HepG2 (cell line): ENCODE data around the gene SLC51B. TPM values are rescaled to one million over a fixed set of nuclear protein-coding genes. Genes with fewer than 3 reads are reported as not detected.
A peak's percentile ranks its signal among the peaks of the same experiment; 100 is the strongest.

ENCODE experiments used
- DNMT3B ChIP-seq: conservative IDR thresholded peaks from 2 replicates; pipeline ENCODE4 v1.6.1; 2016; ENCODE audit warnings: missing biosample characterization, control low read depth
- GATAD1 ChIP-seq: IDR thresholded peaks from 2 replicates; pipeline ENCODE4 v1.6.1; 2016; ENCODE audit warnings: missing genetic modification reagents, missing compliant biosample characterization
- HDAC1 ChIP-seq: sonication (generic); formaldehyde crosslinking; IDR thresholded peaks from 2 replicates; pipeline ENCODE4 v1.5.1; 2020; ENCODE audit warnings: mild to moderate bottlenecking, missing genetic modification reagents
- HOXA7 ChIP-seq: sonication (generic); formaldehyde crosslinking; IDR thresholded peaks from 2 replicates; pipeline ENCODE4 v1.8.1; 2022; ENCODE audit warnings: mild to moderate bottlenecking, missing genetic modification reagents, moderate library complexity
- SNAPC2 ChIP-seq: sonication (generic); formaldehyde crosslinking; IDR thresholded peaks from 2 replicates; pipeline ENCODE4 v1.8.1; 2022; ENCODE audit warnings: mild to moderate bottlenecking, missing genetic modification reagents
- STAT5B ChIP-seq: sonication (generic); formaldehyde crosslinking; IDR thresholded peaks from 2 replicates; pipeline ENCODE4 v1.4.0; 2020; ENCODE audit warnings: missing genetic modification reagents
- TBX3 ChIP-seq: fragments of 450-650 bp; IDR thresholded peaks from 2 replicates; pipeline ENCODE4 v1.6.1; 2017; ENCODE audit warnings: antibody characterized with exemption, mild to moderate bottlenecking, inconsistent platforms, borderline replicate concordance
- THYN1 ChIP-seq: sonication (generic); formaldehyde crosslinking; IDR thresholded peaks from 2 replicates; pipeline ENCODE4 v1.8.1; 2023; ENCODE audit warnings: low read depth, mild to moderate bottlenecking, moderate library complexity, missing genetic modification reagents, borderline replicate concordance
- YEATS2 ChIP-seq: sonication (generic); formaldehyde crosslinking; IDR thresholded peaks from 2 replicates; pipeline ENCODE4 v1.4.0; 2020; ENCODE audit warnings: missing genetic modification reagents, borderline replicate concordance
- ZMYM2 ChIP-seq: sonication (generic); formaldehyde crosslinking; IDR thresholded peaks from 2 replicates; pipeline ENCODE4 v1.8.0; 2022; ENCODE audit warnings: mild to moderate bottlenecking, missing genetic modification reagents
- ZNF10 ChIP-seq: sonication (generic); formaldehyde crosslinking; IDR thresholded peaks from 2 replicates; pipeline ENCODE4 v1.4.0; 2020; ENCODE audit warnings: mild to moderate bottlenecking, low read depth, missing genetic modification reagents, borderline replicate concordance
- ZNF121 ChIP-seq: sonication (generic); formaldehyde crosslinking; IDR thresholded peaks from 2 replicates; pipeline ENCODE4 v1.5.0; 2020; ENCODE audit warnings: mild to moderate bottlenecking, missing genetic modification reagents
- ZNF143 ChIP-seq: sonication (generic); formaldehyde crosslinking; IDR thresholded peaks from 2 replicates; pipeline ENCODE4 v1.4.0; 2020; ENCODE audit warnings: missing genetic modification reagents
- ZNF670 ChIP-seq: sonication (generic); formaldehyde crosslinking; IDR thresholded peaks from 2 replicates; pipeline ENCODE4 v1.8.0; 2022; ENCODE audit warnings: mild to moderate bottlenecking, missing genetic modification reagents, borderline replicate concordance
- ZNF674 ChIP-seq: sonication (generic); formaldehyde crosslinking; IDR thresholded peaks from 2 replicates; pipeline ENCODE4 v1.5.0; 2020; ENCODE audit warnings: low read depth, mild to moderate bottlenecking, missing genetic modification reagents
- ZNF703 ChIP-seq: sonication (generic); formaldehyde crosslinking; IDR thresholded peaks from 2 replicates; pipeline ENCODE4 v1.5.1; 2020; ENCODE audit warnings: missing genetic modification reagents, mild to moderate bottlenecking, moderate library complexity, borderline replicate concordance
- ZNF746 ChIP-seq: sonication (generic); formaldehyde crosslinking; IDR thresholded peaks from 2 replicates; pipeline ENCODE4 v1.8.0; 2022; ENCODE audit warnings: mild to moderate bottlenecking, missing genetic modification reagents
- ZSCAN22 ChIP-seq: sonication (generic); formaldehyde crosslinking; IDR thresholded peaks from 2 replicates; pipeline ENCODE4 v1.4.0; 2020; ENCODE audit warnings: mild to moderate bottlenecking, missing genetic modification reagents
- ZSCAN25 ChIP-seq: sonication (generic); formaldehyde crosslinking; IDR thresholded peaks from 2 replicates; pipeline ENCODE4 v1.8.0; 2022; ENCODE audit warnings: mild to moderate bottlenecking, missing genetic modification reagents
- polyA plus RNA-seq, 8 experiments: library from polyadenylated mRNA; depleted of rRNA in 3 of 8; stranded (reverse) in 7 of 8; unstranded in 1 of 8; fragments of >200 nt; fragmentation: Illumina TruSeq in 4 of 8; extraction: Trizol in 4 of 8; gene quantifications; 2 replicates each; pipeline versions ENCODE4 v1.2.1 to v1.2.3, GENCODE V29; 2011 to 2016; ENCODE audit warnings: low read depth in 4 of 8, missing spikeins in 1 of 8, mixed read lengths in 1 of 8; ENCODE audit not compliant: insufficient read depth in 1 of 8
- total RNA-seq, 5 experiments: library from RNA; depleted of rRNA; stranded (reverse); fragments of >200 nt; fragmentation: Illumina TruSeq; extraction: Trizol; gene quantifications; 2 replicates each; pipeline ENCODE4 v1.2.3, GENCODE V29; 2016; ENCODE audit warnings: low read depth in 1 of 5
- TF ChIP-seq, protein P1 (sequence below): IDR thresholded peaks from 2 replicates; pipeline ENCODE4 v1.6.1; 2016; ENCODE audit warnings: missing biosample characterization, missing genetic modification reagents, low read depth
- TF ChIP-seq, protein P2 (sequence below): IDR thresholded peaks from 2 replicates; pipeline ENCODE4 v1.6.1; 2016; ENCODE audit warnings: missing compliant biosample characterization, missing genetic modification reagents, borderline replicate concordance
- TF ChIP-seq, protein P3 (sequence below): sonication (generic); formaldehyde crosslinking; IDR thresholded peaks from 2 replicates; pipeline ENCODE4 v1.4.0; 2020; ENCODE audit warnings: missing genetic modification reagents, mild to moderate bottlenecking, borderline replicate concordance
- TF ChIP-seq, protein P4 (sequence below): sonication (generic); formaldehyde crosslinking; IDR thresholded peaks from 2 replicates; pipeline ENCODE4 v1.4.0; 2020; ENCODE audit warnings: low read depth, missing genetic modification reagents

Gene SLC51B
- total and polyA plus RNA-seq, 2 of the 13 experiments (the other 11 are each of a cell fraction or from before 2014, with no cell fraction given) = 14.9 to 17.1 TPM

GRCh38 chr15:65044724-65045481 lies at the start of gene SLC51B (continued):
- TF ChIP-seq, protein P1, sequence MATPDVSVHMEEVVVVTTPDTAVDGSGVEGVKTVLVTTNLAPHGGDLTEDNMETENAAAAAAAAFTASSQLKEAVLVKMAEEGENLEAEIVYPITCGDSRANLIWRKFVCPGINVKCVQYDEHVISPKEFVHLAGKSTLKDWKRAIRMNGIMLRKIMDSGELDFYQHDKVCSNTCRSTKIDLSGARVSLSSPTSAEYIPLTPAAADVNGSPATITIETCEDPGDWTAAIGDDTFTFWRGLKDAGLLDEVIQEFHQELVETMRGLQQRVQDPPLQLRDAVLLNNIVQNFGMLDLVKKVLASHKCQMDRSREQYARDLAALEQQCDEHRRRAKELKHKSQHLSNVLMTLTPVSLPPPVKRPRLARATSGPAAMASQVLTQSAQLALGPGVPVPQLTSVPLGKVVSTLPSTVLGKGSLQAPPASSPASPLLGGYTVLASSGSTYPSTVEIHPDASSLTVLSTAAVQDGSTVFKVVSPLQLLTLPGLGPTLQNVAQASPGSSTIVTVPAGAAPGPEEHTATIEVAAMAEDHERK (CRISPR knock-in tag) = no peak
- TF ChIP-seq ZSCAN25 (CRISPR knock-in tag) = peak; percentile 79
- no peak for TF ChIP-seq THYN1 (CRISPR knock-in tag)
- no peak for TF ChIP-seq ZNF143 (CRISPR knock-in tag)
- TF ChIP-seq ZNF674 (CRISPR knock-in tag) = no peak
- TF ChIP-seq HDAC1 (CRISPR knock-in tag) = peak; percentile 77
- TF ChIP-seq STAT5B (CRISPR knock-in tag) = no peak
- TF ChIP-seq ZNF746 (CRISPR knock-in tag) = no peak; the same call in 1 of the 2 replicates
- no peak for TF ChIP-seq GATAD1 (CRISPR knock-in tag)
- TF ChIP-seq, protein P2, sequence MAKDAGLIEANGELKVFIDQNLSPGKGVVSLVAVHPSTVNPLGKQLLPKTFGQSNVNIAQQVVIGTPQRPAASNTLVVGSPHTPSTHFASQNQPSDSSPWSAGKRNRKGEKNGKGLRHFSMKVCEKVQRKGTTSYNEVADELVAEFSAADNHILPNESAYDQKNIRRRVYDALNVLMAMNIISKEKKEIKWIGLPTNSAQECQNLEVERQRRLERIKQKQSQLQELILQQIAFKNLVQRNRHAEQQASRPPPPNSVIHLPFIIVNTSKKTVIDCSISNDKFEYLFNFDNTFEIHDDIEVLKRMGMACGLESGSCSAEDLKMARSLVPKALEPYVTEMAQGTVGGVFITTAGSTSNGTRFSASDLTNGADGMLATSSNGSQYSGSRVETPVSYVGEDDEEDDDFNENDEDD = peak; percentile 62; the same call in 1 of the 2 replicates
- TF ChIP-seq YEATS2 (CRISPR knock-in tag) = peak; percentile 19; the same call in 1 of the 2 replicates
- TF ChIP-seq, protein P3, sequence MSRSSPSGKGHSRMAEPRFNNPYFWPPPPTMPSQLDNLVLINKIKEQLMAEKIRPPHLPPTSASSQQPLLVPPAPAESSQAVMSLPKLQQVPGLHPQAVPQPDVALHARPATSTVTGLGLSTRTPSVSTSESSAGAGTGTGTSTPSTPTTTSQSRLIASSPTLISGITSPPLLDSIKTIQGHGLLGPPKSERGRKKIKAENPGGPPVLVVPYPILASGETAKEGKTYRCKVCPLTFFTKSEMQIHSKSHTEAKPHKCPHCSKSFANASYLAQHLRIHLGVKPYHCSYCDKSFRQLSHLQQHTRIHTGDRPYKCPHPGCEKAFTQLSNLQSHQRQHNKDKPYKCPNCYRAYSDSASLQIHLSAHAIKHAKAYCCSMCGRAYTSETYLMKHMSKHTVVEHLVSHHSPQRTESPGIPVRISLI (CRISPR knock-in tag) = peak; percentile 74
- TF ChIP-seq, protein P4, sequence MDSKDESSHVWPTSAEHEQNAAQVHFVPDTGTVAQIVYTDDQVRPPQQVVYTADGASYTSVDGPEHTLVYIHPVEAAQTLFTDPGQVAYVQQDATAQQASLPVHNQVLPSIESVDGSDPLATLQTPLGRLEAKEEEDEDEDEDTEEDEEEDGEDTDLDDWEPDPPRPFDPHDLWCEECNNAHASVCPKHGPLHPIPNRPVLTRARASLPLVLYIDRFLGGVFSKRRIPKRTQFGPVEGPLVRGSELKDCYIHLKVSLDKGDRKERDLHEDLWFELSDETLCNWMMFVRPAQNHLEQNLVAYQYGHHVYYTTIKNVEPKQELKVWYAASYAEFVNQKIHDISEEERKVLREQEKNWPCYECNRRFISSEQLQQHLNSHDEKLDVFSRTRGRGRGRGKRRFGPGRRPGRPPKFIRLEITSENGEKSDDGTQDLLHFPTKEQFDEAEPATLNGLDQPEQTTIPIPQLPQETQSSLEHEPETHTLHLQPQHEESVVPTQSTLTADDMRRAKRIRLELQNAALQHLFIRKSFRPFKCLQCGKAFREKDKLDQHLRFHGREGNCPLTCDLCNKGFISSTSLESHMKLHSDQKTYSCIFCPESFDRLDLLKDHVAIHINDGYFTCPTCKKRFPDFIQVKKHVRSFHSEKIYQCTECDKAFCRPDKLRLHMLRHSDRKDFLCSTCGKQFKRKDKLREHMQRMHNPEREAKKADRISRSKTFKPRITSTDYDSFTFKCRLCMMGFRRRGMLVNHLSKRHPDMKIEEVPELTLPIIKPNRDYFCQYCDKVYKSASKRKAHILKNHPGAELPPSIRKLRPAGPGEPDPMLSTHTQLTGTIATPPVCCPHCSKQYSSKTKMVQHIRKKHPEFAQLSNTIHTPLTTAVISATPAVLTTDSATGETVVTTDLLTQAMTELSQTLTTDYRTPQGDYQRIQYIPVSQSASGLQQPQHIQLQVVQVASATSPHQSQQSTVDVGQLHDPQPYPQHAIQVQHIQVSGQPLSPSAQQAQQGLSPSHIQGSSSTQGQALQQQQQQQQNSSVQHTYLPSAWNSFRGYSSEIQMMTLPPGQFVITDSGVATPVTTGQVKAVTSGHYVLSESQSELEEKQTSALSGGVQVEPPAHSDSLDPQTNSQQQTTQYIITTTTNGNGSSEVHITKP = peak; percentile 68; the same call in 1 of the 2 replicates
- no peak for TF ChIP-seq ZNF670 (CRISPR knock-in tag)
- no peak for TF ChIP-seq HOXA7 (CRISPR knock-in tag)
- TF ChIP-seq ZMYM2 = no peak; the same call in none of the 2 replicates
- no peak; the same call in 1 of the 2 replicates for TF ChIP-seq ZSCAN22 (CRISPR knock-in tag)
- TF ChIP-seq ZNF703 (CRISPR knock-in tag) = no peak
- TF ChIP-seq SNAPC2 (CRISPR knock-in tag) = no peak
- TF ChIP-seq ZNF10 (CRISPR knock-in tag) = no peak
- no peak for TF ChIP-seq DNMT3B
- TF ChIP-seq TBX3 = 0 out of 2 replicates have a peak, but pooled peaks have one; percentile 54
- 0 out of 2 replicates have a peak, but pooled peaks have one; percentile 37 for TF ChIP-seq ZNF121 (CRISPR knock-in tag)
